GM12801 (cell line): ENCODE data around the gene GORASP1.

Source experiments
- CTCF ChIP-seq: IDR thresholded peaks from one replicate; pipeline ENCODE4 v1.5.1; 2011; ENCODE audit warnings: control low read depth; ENCODE audit not compliant: insufficient read length; ENCODE audit errors: extremely low read depth

Gene GORASP1

GRCh38 chr3:39139442-39139841, 32.0 kb upstream of the GORASP1 start:
- no peak for TF ChIP-seq CTCF

- TF ChIP-seq CTCF: no peak
Measured at GRCh38 chr3:39138804-39139415, 31.5 kb upstream of the GORASP1 start.

GRCh38 chr3:39137991-39138803, 30.8 kb upstream of the GORASP1 start:
- TF ChIP-seq CTCF: no peak

- no peak for TF ChIP-seq CTCF
Measured at GRCh38 chr3:39137435-39137936, 30.1 kb upstream of the GORASP1 start.

- no peak for TF ChIP-seq CTCF
Measured at GRCh38 chr3:39136533-39137434, 29.4 kb upstream of the GORASP1 start.

GRCh38 chr3:39135170-39135805, 27.9 kb upstream of the GORASP1 start:
- no peak for TF ChIP-seq CTCF
